Spleen (tissue), 7 donors: ENCODE measurements around the gene PEAK1.

Source experiments
- CTCF ChIP-seq, 11 experiments: fragments of 200-600 bp in 7 of 11; fragments of 450-650 bp in 4 of 11; sonication (generic) in 4 of 11; IDR thresholded peaks in 8 of 11; conservative IDR thresholded peaks in 3 of 11; 1 replicate in 7 of 11; 2 replicates in 4 of 11; pipeline versions ENCODE4 v1.4.0 to v1.8.0; 2016 to 2021; ENCODE audit warnings: antibody characterized with exemption in 11 of 11, inconsistent platforms in 4 of 11, mild to moderate bottlenecking in 1 of 11
- POLR2A ChIP-seq, 3 donors: fragments of 450-650 bp; IDR thresholded peaks; one replicate each; pipeline ENCODE4 v1.5.1; 2017; ENCODE audit warnings: antibody characterized with exemption in 3 of 3, mild to moderate bottlenecking in 1 of 3
- POLR2AphosphoS5 ChIP-seq, 3 donors: sonication (generic); formaldehyde crosslinking; IDR thresholded peaks; one replicate each; pipeline ENCODE4 v1.5.1; 2017; ENCODE audit warnings: antibody characterized with exemption in 3 of 3
- donor health status: DM: no; HTN: no; CAD: no; lungs with moderate emphysema.
- donor health status: DM: no; HTN: no; CAD: no.
- donor health status: DM: no; HTN: no; CAD: no.

GRCh38 chr15:77183066-77183465, 236.8 kb downstream of the PEAK1 start:
- TF ChIP-seq POLR2A (IDR thresholded peaks at IDR 0.05) (no peak), POLR2AphosphoS5 (IDR thresholded peaks at IDR 0.05) (no peak), CTCF (IDR thresholded peaks at IDR 0.05 in 8 of 11, conservative IDR thresholded peaks at IDR 0.05 in 3 of 11) (no peak)
